Lower lobe of right lung (tissue), 2 donors: Measurements from ENCODE around the gene SDK1. TPM values are rescaled to one million over a fixed set of nuclear protein-coding genes. Genes with fewer than 3 reads are reported as not detected.
A peak's percentile ranks its signal among the peaks of the same experiment; 100 is the strongest.

ENCODE experiments used
- ATAC-seq, 2 donors: fragments of 200-7000 bp; cut with Tn5 transposase; one replicate each; pipeline ENCODE4 v1.9.1; 2020 to 2022; ENCODE audit warnings: mild to moderate bottlenecking in 2 of 2, moderate library complexity in 2 of 2
- DNase-seq: peaks from one replicate; pipeline ENCODE4 v3.0.0-alpha.2; 2020
- H3K27ac ChIP-seq: fragments of 200-600 bp; one replicate; pipeline ENCODE4 v1.8.0; 2022
- H3K27me3 ChIP-seq: fragments of 200-600 bp; one replicate; pipeline ENCODE4 v1.8.0; 2022; ENCODE audit warnings: low read depth
- H3K36me3 ChIP-seq: fragments of 200-600 bp; one replicate; pipeline ENCODE4 v1.8.0; 2022; ENCODE audit warnings: mild to moderate bottlenecking
- H3K4me1 ChIP-seq: fragments of 200-600 bp; one replicate; pipeline ENCODE4 v1.8.0; 2022
- H3K4me3 ChIP-seq: fragments of 200-600 bp; one replicate; pipeline ENCODE4 v1.8.0; 2022; ENCODE audit warnings: mild to moderate bottlenecking
- H3K9me3 ChIP-seq: fragments of 200-600 bp; one replicate; pipeline ENCODE4 v1.8.0; 2022
- CTCF ChIP-seq: fragments of 200-600 bp; IDR thresholded peaks from one replicate; pipeline ENCODE4 v1.8.0; 2022; ENCODE audit warnings: antibody characterized with exemption, mild to moderate bottlenecking
- intact Hi-C: fragments of 100-400 bp; cut with DNase I; formaldehyde crosslinking; loops from one replicate; pipeline ENCODE4 v1.11.0; 2022
- total RNA-seq: library from RNA; stranded (reverse); fragmentation: NEBNext Ultra II Directional; extraction: Animal tissue kit (Norgen Biotek cat#: 25700); gene quantifications from one replicate; pipeline ENCODE4 v1.2.1, GENCODE V29; 2021
- donor health status: DM: no; HTN: yes; CAD: no; lungs with severe emphysema.

The SDK1 gene
- total RNA-seq, 1 donor from 2014 or later: 10.0 TPM

GRCh38 chr7:4100691-4101090 is 799.6 kb downstream of the SDK1 start:
- Histone ChIP-seq H3K36me3 (no peaks in the 10 kb centered on the region), H3K27me3 (no peaks in the 10 kb centered on the region), H3K4me3 (no peak overlapping the region), H3K4me1 (no peaks in the 10 kb centered on the region), H3K9me3 (no peaks in the 10 kb centered on the region), H3K27ac (no peak overlapping the region)
- peak in 1 of 2 donors; percentile 34 for ATAC-seq
- TF ChIP-seq CTCF: no peak
- intact Hi-C loops: no loop called here
- DNase-seq: no peak

- intact Hi-C loops: no loop called here
- H3K4me1 ChIP-seq: no peaks in the 10 kb centered on the region
- no peaks in the 10 kb centered on the region for H3K27me3 ChIP-seq
- no peak overlapping the region for H3K4me3 ChIP-seq
- no peaks in the 10 kb centered on the region for H3K9me3 ChIP-seq
- no peaks in the 10 kb centered on the region for H3K36me3 ChIP-seq
- DNase-seq (no peak), ATAC-seq (no peak)
- H3K27ac ChIP-seq: no peak overlapping the region
- no peak for TF ChIP-seq CTCF
Observed at GRCh38 chr7:4102231-4102841, 801.3 kb downstream of the SDK1 start.

- no peak overlapping the region for H3K4me3 ChIP-seq
- no peaks in the 10 kb centered on the region for H3K9me3 ChIP-seq
- no peak overlapping the region for H3K27ac ChIP-seq
- no peaks in the 10 kb centered on the region for H3K36me3 ChIP-seq
- ATAC-seq: no peak
- intact Hi-C loops: no loop called here
- H3K27me3 ChIP-seq: no peaks in the 10 kb centered on the region
- DNase-seq: no peak
- no peaks in the 10 kb centered on the region for H3K4me1 ChIP-seq
- no peak for TF ChIP-seq CTCF
Observed at GRCh38 chr7:4103352-4104091, 802.5 kb downstream of the SDK1 start.

- TF ChIP-seq CTCF: no peak
- DNase-seq (no peak), ATAC-seq (no peak)
- intact Hi-C loops: no loop called here
- H3K27ac ChIP-seq: no peak overlapping the region
- no peak overlapping the region for H3K4me3 ChIP-seq
- no peaks in the 10 kb centered on the region for H3K9me3 ChIP-seq
- H3K4me1 ChIP-seq: no peaks in the 10 kb centered on the region
- H3K36me3 ChIP-seq: no peaks in the 10 kb centered on the region
- no peaks in the 10 kb centered on the region for H3K27me3 ChIP-seq
Observed at GRCh38 chr7:4107839-4108238, 806.8 kb downstream of the SDK1 start.

GRCh38 chr7:4108951-4109350 is 807.9 kb downstream of the SDK1 start:
- H3K4me3 ChIP-seq: no peak overlapping the region
- DNase-seq (no peak), ATAC-seq (no peak)
- no peaks in the 10 kb centered on the region for H3K9me3 ChIP-seq
- intact Hi-C loops: no loop called here
- no peak overlapping the region for H3K27ac ChIP-seq
- H3K4me1 ChIP-seq: no peaks in the 10 kb centered on the region
- H3K27me3 ChIP-seq: no peaks in the 10 kb centered on the region
- no peak for TF ChIP-seq CTCF
- no peaks in the 10 kb centered on the region for H3K36me3 ChIP-seq
